PC-9 (cell line): ENCODE measurements around the gene LMX1B.

Experiments used
- EZH2 ChIP-seq: fragments of 200-600 bp; sonication (generic); IDR thresholded peaks from 2 replicates; pipeline ENCODE4 v1.8.0; 2017; ENCODE audit warnings: antibody characterized with exemption, low read depth
- TF ChIP-seq, protein P1 (sequence below): fragments of 200-600 bp; sonication (generic); conservative IDR thresholded peaks from 2 replicates; pipeline ENCODE4 v1.6.1; 2017; ENCODE audit warnings: mixed run types, antibody characterized with exemption, mild to moderate bottlenecking, moderate library complexity

- TF ChIP-seq, protein P1, sequence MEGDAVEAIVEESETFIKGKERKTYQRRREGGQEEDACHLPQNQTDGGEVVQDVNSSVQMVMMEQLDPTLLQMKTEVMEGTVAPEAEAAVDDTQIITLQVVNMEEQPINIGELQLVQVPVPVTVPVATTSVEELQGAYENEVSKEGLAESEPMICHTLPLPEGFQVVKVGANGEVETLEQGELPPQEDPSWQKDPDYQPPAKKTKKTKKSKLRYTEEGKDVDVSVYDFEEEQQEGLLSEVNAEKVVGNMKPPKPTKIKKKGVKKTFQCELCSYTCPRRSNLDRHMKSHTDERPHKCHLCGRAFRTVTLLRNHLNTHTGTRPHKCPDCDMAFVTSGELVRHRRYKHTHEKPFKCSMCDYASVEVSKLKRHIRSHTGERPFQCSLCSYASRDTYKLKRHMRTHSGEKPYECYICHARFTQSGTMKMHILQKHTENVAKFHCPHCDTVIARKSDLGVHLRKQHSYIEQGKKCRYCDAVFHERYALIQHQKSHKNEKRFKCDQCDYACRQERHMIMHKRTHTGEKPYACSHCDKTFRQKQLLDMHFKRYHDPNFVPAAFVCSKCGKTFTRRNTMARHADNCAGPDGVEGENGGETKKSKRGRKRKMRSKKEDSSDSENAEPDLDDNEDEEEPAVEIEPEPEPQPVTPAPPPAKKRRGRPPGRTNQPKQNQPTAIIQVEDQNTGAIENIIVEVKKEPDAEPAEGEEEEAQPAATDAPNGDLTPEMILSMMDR: no peak; the same call in 1 of the 2 replicates
- no peak for TF ChIP-seq EZH2
Observed at GRCh38 chr9:126564716-126565115, 49.0 kb upstream of the LMX1B start.
